Ramos (cell line): Measurements from ENCODE around the gene CGB1.

Experiments
- in situ Hi-C: fragments of 300-500 bp; cut with MboI; formaldehyde crosslinking; loops from one replicate; pipeline ENCODE4 v1.14.3; 2022; ENCODE audit warnings: low sequenced_read_pairs; ENCODE audit not compliant: unreplicated experiment

CGB1 gene

DNA sequence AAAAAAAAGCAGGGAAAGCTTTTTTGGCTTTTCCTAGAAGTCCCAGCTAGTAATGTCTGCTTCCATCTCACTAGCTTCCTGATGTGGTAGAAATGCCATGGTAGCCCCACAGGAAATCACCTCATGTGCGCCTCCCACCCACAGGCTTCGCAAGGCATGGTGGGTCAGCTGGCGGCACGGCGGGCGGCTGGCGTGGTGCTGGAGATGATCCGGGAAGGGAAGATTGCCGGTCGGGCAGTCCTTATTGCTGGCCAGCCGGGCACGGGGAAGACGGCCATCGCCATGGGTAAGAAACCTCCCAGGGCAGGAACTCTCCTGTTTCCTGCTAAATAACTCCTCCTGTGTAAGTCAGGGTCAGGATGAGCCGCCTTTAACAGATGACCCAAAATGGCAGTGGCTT lies 32.6 kb downstream of the CGB1 start:
- in situ Hi-C loops = no loop called here

DNA sequence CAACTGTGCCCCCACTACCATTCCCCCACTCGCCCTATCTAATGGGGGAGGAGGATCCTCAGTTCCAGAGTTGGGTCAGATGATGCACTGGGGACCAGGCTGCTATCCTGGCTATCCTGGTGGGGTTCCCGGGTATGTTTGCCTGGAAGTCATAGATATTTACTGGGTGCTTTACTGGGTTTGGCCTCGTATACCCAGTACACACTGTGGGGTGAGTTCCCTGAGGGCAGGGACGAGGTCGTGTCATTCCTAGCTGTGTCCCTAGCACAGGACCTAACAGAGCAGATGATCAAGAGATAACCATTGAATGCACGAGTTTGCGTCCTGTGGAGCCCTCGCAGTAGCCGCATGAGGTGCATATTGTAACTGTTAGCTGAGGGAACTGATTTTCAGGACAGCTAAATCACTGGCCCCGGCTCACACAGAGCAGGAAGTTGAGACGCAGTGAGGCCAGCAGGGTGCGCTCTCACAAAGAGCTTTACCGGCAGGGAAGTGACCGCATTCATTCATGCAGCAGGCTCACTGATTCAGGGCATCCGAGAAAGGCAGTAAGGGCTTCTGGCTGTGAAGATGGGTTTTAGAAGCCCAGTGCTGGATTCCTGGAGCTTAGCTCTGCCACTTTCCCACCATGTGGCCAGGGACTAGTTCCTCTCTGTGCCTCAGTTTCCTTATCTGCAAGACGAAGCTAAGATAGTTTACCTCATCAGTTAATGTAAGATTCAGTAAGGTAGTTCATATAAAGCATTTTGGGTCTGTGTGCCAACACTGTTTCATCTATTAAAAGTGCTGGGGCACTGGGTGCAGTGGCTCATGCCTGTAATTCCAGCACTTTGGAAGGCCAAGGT lies 37.0 kb downstream of the CGB1 start:
- in situ Hi-C loops = no loop called here

DNA sequence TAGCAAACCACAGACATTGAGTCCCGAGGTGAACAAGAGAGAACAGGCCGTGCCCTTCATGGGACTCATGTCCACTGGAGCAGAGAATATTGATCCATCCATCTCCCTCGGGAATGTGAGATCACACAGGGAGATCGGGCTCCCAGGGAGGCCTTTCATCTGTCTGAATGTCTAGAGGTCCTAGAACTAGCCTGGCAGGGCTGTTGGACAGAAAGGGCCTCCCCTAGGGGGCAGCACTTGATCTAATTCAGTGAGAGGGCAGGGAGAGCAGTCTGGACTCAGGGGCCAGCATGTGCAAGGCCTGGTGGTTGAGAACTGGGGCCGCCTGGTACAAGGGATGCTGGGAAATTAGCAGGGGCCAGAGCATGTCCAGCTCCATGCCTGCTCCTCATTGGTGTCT lies 38.7 kb downstream of the CGB1 start:
- in situ Hi-C loops = no loop called here

DNA sequence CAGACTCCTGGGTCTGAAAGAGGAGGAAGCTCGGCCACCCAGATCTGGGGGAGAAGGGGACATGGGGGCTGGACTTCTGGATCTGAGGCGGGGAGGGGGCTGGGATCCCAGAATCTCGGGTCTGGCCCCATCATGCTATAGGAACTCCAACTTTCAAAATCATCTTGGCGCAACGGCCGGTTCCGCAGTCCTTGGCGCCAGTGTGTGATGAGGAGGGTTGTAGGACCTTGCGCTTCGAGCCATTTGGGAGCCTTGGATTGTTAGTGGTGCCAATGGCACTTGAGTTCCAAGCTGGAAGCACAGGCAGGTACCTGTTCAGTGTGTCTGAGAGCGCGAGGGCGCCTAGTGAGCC lies 42.7 kb downstream of the CGB1 start:
- in situ Hi-C loops = no loop called here

DNA sequence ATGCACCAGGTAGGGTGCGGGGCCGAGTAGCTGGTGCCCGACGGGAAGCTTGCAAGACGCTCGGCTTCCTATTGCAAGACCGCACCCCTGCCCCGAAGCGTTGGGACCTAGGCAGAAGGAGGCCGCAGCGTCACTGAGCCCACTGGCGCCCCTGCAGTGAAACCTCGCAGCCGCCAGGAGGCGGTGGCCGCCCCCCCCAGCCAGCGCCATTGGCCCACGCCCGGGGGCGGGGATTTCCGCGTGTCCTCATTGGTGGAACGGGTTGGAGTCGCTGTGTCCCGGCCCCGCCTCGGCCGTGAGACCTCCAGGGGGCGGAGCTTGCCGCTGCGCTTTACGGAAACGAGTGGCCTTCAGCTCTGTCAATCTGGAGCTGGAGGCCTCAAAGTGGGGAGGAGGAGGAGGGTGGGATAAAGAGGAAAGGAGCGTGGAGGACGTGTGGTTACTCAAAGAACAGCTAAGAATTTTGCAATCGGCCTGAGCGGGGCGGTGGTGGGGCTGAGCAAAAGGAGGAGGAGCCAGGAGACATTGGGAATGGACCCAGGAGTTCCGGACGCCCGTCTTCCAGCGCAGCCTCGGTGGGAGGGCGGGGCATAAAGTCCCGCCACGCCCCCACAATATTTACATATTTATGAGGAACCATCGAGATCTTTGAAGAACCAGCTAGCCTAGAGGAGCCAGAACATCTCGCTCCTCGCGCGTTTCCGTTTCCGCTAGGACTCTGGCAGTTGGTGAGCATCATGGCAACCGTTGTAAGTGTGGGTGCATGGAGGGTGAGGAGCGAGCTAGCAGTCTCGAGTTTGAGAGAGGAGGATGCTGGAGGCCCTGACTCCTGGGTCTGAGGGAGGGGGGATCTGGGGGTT lies 43.3 kb downstream of the CGB1 start, which contains the start of the genes GYS1 and RUVBL2:
TSS of gene GYS1 (minus strand) at position 135 of the 860 bp plus-strand sequence. CDS start 197 bp downstream, outside the sequence.
TSS of gene RUVBL2 (plus strand) at position 713 of the 860 bp plus-strand sequence. CDS start at position 738, 25 bp downstream.
- in situ Hi-C loops = no loop called here

DNA sequence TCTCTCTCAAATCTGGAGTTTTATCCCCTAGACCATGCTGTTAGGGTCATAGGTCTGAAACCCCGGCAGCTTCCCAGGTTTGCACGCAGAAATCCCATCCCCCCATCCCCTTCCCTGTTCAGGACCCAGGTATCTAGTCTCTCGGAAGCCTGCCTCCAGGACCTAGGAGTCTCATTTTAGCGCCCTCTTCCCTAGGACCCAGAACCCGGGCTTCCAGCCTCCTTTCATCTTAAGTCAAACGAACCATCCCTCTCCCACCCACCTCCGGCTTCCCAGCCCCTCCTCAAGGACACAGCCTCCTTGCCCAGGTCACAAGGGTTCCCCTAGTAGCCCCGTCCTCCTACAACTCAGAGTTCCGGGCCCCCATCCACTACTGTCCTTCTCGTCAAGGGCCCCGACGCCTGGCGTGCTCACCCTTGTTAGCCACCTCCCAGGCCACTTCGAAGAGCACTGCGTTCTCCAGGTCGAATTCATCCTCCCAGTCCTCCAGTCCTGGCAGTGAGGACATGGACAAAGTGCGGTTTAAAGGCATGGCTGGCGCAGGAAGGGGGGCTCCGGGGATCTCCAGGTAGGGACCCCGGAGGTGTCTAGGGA lies 44.0 kb downstream of the CGB1 start:
- in situ Hi-C loops = no loop called here

DNA sequence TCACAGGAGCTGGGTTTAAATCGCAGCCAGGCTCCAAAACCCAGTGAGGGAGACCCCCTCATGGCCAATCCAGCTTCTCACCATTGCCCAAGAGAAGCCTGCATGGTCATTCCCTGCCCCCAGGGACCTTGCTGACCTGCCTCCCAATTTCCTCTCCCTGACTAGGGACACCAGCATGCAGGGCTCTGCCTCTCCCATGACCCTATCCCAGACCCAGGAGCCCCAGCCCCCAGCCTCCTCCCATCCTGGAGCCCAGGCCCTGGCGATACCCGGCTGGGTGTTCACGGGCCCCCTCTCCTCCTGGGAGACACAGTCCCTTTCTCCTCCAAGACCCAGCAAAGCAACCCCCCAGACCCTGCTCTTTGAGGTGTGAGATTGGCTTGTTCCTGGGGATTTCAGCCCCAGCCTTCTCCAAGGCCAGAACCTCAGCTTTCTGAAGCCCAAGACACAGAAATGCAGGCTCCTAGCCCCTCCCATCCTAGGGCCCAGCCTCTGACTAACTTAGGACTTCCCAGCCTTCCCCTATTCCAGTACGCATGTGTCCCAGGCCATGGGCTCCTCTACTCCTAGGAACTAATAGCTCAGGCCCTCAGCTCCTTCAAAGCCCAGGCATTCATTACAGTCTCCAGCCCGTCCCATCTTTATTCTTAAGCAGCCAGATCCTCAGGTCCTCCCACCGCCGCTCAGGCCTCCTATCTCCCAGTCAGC lies 44.7 kb downstream of the CGB1 start:
- in situ Hi-C loops = no loop called here

DNA sequence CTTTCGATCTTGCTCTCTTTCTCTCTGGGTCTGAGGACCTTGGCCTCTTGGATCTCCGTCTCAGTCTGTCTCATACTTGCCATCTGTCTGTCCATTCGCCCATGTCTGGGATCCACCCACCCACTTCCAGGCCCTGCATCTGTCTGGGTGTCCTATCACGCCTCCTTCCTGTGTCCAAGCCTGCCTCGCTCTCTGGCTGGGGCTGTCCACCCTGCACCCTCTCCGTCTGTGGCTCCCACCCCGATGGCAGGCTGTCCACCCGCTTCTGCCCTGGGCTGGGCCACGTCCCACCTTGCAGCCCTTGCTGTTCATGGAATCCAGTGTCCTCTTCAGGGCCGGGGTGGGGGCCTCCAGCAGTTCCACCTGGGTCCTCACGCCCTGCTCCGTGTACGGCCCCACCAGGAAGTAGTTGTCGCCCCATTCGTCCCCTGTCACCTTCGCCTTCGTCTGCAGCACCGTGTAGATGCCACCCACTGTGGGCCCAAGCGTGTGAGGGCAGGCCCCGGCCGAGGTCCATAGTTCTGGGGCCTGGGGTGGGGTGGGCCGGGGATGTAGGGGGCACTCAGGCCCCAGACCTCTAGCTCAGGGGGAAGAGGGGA lies 45.6 kb downstream of the CGB1 start:
- in situ Hi-C loops = no loop called here

DNA sequence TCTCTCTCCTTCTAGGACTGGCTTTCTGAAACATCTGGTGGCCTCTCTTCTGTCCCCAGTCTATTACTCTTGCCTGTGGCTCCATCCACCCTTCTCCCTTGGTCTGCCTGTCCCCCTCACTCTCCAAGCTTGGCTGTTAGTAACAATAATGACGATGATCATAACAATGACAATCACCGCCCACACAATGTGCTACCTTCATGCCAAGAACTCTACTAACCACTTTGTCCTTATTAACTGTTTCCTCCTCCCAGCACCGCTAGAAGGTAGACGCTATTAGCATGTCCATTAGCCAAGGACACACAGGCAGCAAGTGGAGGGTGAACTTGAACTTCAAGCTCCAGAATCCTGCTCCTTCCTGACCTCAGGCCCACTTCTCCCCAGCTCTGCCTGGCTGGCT lies 46.3 kb downstream of the CGB1 start:
- in situ Hi-C loops = no loop called here

DNA sequence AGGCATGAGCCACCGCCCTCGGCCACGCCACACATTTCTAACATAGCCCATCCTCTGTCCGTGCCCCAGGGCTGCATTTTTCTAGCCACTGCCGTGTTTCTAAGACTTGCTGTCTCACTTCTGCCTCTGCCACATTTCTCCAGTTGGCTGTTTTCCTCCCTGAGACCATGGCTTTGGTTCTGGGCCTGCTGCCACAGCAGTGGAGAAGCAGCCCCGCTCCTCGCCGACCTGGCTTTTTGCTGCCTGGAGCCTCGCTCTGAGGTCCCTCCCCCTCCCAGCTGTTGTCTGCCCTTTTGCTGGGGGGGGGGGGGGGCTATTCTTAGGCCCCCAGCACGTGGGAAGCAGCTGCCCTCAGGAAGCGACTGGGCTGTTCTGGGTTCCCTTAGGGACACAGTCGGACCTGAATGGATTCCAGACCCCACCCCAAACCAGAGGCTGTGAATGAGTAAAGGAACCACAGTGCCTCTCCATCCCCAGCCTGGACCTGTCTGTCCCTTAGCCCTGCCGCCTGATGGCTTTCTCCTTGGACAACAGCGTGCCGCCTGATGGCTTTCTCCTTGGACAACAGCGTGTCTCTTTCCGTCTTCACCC lies 46.9 kb downstream of the CGB1 start:
- in situ Hi-C loops = no loop called here

DNA sequence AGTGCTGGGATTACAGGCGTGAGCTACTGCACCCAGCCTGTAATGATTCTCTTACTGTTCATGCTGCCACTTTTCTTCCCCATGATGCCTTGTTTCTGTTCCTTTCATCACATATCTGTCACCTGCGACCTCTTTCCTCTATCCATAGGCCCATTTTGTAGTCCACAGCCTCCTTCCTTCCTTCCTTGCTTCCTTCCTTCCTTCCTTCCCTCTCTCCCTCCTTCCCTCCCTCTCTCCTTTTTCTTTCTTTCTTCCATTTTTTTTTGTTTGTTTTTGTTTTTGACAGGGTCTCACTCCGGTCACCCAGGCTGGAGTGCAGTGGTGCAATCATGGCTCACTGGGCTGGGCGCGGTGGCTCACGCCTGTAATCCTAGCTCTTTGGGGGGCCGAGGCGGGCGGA lies 47.8 kb downstream of the CGB1 start:
- in situ Hi-C loops = no loop called here

DNA sequence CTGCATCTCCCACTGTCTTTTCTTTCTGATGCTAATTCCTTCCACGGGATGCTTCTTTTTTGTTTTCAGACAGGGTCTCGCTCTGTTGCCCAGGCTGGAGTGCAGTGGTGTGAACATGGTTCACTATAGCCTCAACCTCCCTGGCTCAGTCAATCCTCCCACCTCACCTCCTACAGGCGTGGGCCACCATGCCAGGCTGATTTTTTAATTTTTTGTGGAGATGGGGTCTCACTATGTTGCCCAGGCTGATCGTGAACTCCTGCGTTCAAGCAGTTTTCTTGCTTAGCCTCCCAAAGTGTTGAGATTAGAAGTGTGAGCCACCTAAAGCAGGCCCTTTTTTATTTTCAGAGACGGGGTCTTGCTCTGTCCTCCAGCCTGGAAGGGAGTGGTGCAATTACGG lies 48.4 kb downstream of the CGB1 start:
- in situ Hi-C loops = no loop called here

DNA sequence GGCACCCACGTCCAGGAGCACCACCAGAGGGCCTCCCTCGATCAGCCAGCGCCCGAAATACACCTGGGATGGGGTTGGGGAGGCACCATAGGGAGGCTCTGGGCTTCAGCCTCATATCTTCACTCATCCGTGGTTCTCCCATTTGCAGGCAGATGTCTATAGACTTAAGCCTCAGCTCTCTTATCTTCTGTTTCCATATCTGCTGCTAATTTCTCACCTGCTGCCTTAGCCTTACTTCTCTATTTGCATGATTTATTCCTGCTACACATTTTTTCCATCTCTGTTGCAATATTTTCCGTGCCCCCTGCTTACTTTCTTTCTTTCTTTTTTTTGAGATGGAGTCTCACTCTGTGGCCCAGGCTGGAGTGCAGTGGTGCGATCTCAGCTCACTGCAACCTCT lies 49.4 kb downstream of the CGB1 start:
- in situ Hi-C loops = no loop called here

DNA sequence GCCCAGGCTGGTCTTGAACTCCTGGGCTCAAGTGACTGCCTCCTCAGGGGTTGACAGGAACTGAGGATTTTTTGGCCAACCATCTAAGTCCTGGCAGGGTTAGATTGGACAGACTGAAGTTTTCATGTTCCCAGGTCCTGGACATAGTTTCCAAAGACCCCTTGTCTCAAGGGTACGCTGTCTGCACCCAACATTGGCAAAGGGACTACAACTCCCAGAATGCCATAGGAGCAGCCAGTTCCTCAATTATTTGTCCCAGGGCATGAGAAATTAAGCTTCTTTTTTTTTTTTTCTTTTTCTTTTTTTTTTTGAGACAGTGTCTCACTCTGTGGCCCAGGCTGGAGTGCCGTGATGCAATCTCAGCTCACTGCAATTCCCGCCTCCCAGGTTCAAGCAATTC lies 50.5 kb downstream of the CGB1 start:
- in situ Hi-C loops = no loop called here

DNA sequence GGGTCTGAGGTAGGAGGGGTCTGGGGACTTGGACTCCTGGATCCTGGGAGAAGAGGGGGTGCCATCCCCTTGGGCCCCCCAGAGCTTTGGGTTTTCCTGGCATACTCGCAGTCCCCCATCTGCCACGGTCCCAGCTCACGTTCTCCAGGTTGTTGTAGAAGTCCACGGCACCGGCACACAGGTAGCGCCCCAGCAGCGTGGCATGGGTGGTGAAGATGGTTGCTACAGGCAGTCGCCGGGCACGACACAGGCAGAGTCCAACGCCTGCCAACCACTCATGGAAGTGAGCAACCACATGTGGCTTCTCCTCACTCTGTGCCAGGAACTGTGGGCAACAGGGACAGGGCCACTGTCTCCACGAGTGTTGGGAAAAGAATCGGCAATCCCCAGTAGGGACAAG lies 51.0 kb downstream of the CGB1 start:
- in situ Hi-C loops = no loop called here
